GM23338 (cell line): ENCODE data around the gene PABPC1L. TPM values are rescaled to one million over a fixed set of nuclear protein-coding genes. Genes with fewer than 3 reads are reported as not detected.

Experiments used
- ATAC-seq: fragments of 200-7000 bp; cut with Tn5 transposase; 3 replicates; pipeline ENCODE4 v1.9.1; 2020
- DNase-seq: peaks from one replicate; pipeline ENCODE4 v3.0.0-alpha.2; 2015; ENCODE audit warnings: low spot score
- H2AFZ ChIP-seq: fragments of 200-600 bp; sonication (generic); 2 replicates; pipeline ENCODE4 v1.8.0; 2016; ENCODE audit warnings: antibody characterized with exemption, mild to moderate bottlenecking, moderate library complexity
- H3F3A ChIP-seq: fragments of 200-600 bp; sonication (generic); replicated peaks from 2 replicates; pipeline ENCODE4 v1.8.0; 2017; ENCODE audit warnings: antibody characterized with exemption, mixed run types, low read depth
- H3K27ac ChIP-seq: fragments of 200-600 bp; sonication (generic); 2 replicates; pipeline ENCODE4 v1.6.1; 2016; ENCODE audit warnings: low read depth
- H3K27me3 ChIP-seq: fragments of 200-600 bp; sonication (generic); 2 replicates; pipeline ENCODE4 v1.8.0; 2016; ENCODE audit warnings: mild to moderate bottlenecking, mixed run types, moderate library complexity; ENCODE audit not compliant: insufficient read depth
- H3K36me3 ChIP-seq: fragments of 200-600 bp; sonication (generic); 2 replicates; pipeline ENCODE4 v1.8.0; 2016; ENCODE audit warnings: mild to moderate bottlenecking; ENCODE audit not compliant: insufficient read depth
- H3K4me1 ChIP-seq: fragments of 200-600 bp; sonication (generic); 2 replicates; pipeline ENCODE4 v1.8.0; 2016; ENCODE audit warnings: mild to moderate bottlenecking, moderate library complexity; ENCODE audit not compliant: insufficient read depth
- H3K4me2 ChIP-seq: fragments of 200-600 bp; sonication (generic); 2 replicates; pipeline ENCODE4 v1.7.1; 2017; ENCODE audit warnings: mixed run types
- H3K4me3 ChIP-seq: fragments of 200-600 bp; sonication (generic); 2 replicates; pipeline ENCODE4 v1.6.1; 2016; ENCODE audit warnings: mixed run types
- H3K79me2 ChIP-seq: fragments of 200-600 bp; sonication (generic); replicated peaks from 2 replicates; pipeline ENCODE4 v1.8.0; 2017; ENCODE audit warnings: mild to moderate bottlenecking; ENCODE audit not compliant: insufficient read depth
- H3K9me2 ChIP-seq: fragments of 200-600 bp; sonication (generic); 2 replicates; pipeline ENCODE4 v1.8.0; 2017; ENCODE audit not compliant: insufficient read depth
- H4K20me1 ChIP-seq: fragments of 200-600 bp; sonication (generic); replicated peaks from 2 replicates; pipeline ENCODE4 v1.8.0; 2017; ENCODE audit warnings: mild to moderate bottlenecking; ENCODE audit not compliant: insufficient read depth
- H3K27ac Mint-ChIP-seq: 2 replicates; pipeline ENCODE4 v1.8.0; 2020; ENCODE audit warnings: inconsistent platforms, mild to moderate bottlenecking, moderate library complexity, mixed read lengths
- H3K27me3 Mint-ChIP-seq: 3 replicates; pipeline ENCODE4 v1.8.0; 2022; ENCODE audit warnings: low read depth, mild to moderate bottlenecking, moderate library complexity, mixed read lengths, inconsistent platforms; ENCODE audit not compliant: insufficient read depth, poor library complexity
- H3K36me3 Mint-ChIP-seq: 3 replicates; pipeline ENCODE4 v1.8.0; 2021; ENCODE audit warnings: low read depth, mild to moderate bottlenecking, inconsistent platforms, moderate library complexity, mixed read lengths
- H3K4me1 Mint-ChIP-seq: 3 replicates; pipeline ENCODE4 v1.8.0; 2020; ENCODE audit warnings: mild to moderate bottlenecking, inconsistent platforms, mixed read lengths
- H3K4me3 Mint-ChIP-seq: 3 replicates; pipeline ENCODE4 v1.8.0; 2021; ENCODE audit warnings: moderate library complexity, mild to moderate bottlenecking, inconsistent platforms, mixed read lengths
- H3K9me3 Mint-ChIP-seq: 3 replicates; pipeline ENCODE4 v1.8.0; 2020; ENCODE audit warnings: moderate library complexity, mild to moderate bottlenecking, inconsistent platforms, mixed read lengths
- CTCF ChIP-seq, 2 experiments: fragments of 200-600 bp in 1 of 2; sonication (generic) in 1 of 2; conservative IDR thresholded peaks; 2 replicates each; pipeline versions ENCODE4 v1.5.1 to v1.6.1; 2016 to 2017; ENCODE audit warnings: antibody characterized with exemption in 2 of 2, low read depth in 2 of 2, mild to moderate bottlenecking in 2 of 2, moderate library complexity in 1 of 2
- EZH2 ChIP-seq: fragments of 200-600 bp; sonication (generic); IDR thresholded peaks from one replicate; pipeline ENCODE4 v1.8.0; 2017; ENCODE audit warnings: antibody characterized with exemption, mild to moderate bottlenecking, low read depth; ENCODE audit not compliant: unreplicated experiment
- JUNB ChIP-seq: IDR thresholded peaks from one replicate; pipeline ENCODE4 v1.6.1; 2016; ENCODE audit warnings: antibody characterized with exemption; ENCODE audit not compliant: unreplicated experiment
- NANOG ChIP-seq: IDR thresholded peaks from 2 replicates; pipeline ENCODE4 v1.6.1; 2016; ENCODE audit warnings: antibody characterized with exemption, borderline replicate concordance
- POLR2AphosphoS5 ChIP-seq: IDR thresholded peaks from 2 replicates; pipeline ENCODE4 v1.6.1; 2016; ENCODE audit warnings: antibody characterized with exemption, low read depth
- REST ChIP-seq: IDR thresholded peaks from one replicate; pipeline ENCODE4 v1.6.1; 2018; ENCODE audit warnings: antibody characterized with exemption; ENCODE audit not compliant: unreplicated experiment
- STAT1 ChIP-seq: IDR thresholded peaks from one replicate; pipeline ENCODE4 v1.6.1; 2016; ENCODE audit warnings: antibody characterized with exemption; ENCODE audit not compliant: unreplicated experiment
- ZNF114 ChIP-seq: fragments of 250-450 bp; sonication (Bioruptor Pico); IDR thresholded peaks from 2 replicates; pipeline ENCODE4 v1.5.0; 2020; ENCODE audit warnings: mild to moderate bottlenecking, moderate library complexity
- ZNF462 ChIP-seq: fragments of 250-450 bp; sonication (Bioruptor Pico); IDR thresholded peaks from 2 replicates; pipeline ENCODE4 v1.5.0; 2020; ENCODE audit warnings: mild to moderate bottlenecking, moderate library complexity
- polyA plus RNA-seq: library from polyadenylated mRNA; unstranded; fragments of >200 nt; fragmentation: Nextera tagmentation; extraction: Ambion mirVana; gene quantifications from 2 replicates; pipeline ENCODE4 v1.2.1, GENCODE V29; 2016
- total RNA-seq: library from RNA; depleted of rRNA; stranded (reverse); fragments of >200 nt; shearing (Covaris generic); gene quantifications from 2 replicates; pipeline ENCODE4 v1.2.3, GENCODE V29; 2014

PABPC1L gene
- total and polyA plus RNA-seq, 2 experiments from 2014 or later, result 44.4 to 49.1 TPM

- no peak for TF ChIP-seq ZNF462 (CRISPR knock-in tag)
- no peak for TF ChIP-seq REST
- no peak for TF ChIP-seq POLR2AphosphoS5
- TF ChIP-seq STAT1, result no peak
- no peak for TF ChIP-seq JUNB
Observed at GRCh38 chr20:44916586-44916985, 6.7 kb downstream of the PABPC1L start (continued).

- Histone ChIP-seq H3K27me3 (no peaks in the 10 kb centered on the region), H3K4me2 (no peak overlapping the region), H4K20me1 (peaks cover 19% of the 10 kb centered on the region; the same call in 1 of the 2 replicates), H3K4me1 (no peaks in the 10 kb centered on the region), H3K27ac (no peak overlapping the region), H3K4me3 (no peak overlapping the region), H2AFZ (no peak overlapping the region), H3K79me2 (no peaks in the 10 kb centered on the region; the same call in 1 of the 2 replicates), H3K36me3 (peaks cover 33% of the 10 kb centered on the region), H3K9me2 (no peaks in the 10 kb centered on the region), H3F3A (no peaks in the 10 kb centered on the region)
- DNase-seq (no peak), ATAC-seq (no peak)
- no peaks in the 10 kb centered on the region; the same call in 1 of the 3 replicates for H3K4me1 Mint-ChIP-seq
- no peak overlapping the region for H3K27ac Mint-ChIP-seq
- H3K4me3 Mint-ChIP-seq, result no peak overlapping the region
- H3K27me3 Mint-ChIP-seq, result no peaks in the 10 kb centered on the region
- no peaks in the 10 kb centered on the region; the same call in 2 of the 3 replicates for H3K9me3 Mint-ChIP-seq
- peaks cover 67% of the 10 kb centered on the region for H3K36me3 Mint-ChIP-seq
- TF ChIP-seq NANOG, result no peak
- TF ChIP-seq EZH2, result no peak
- no peak for TF ChIP-seq REST
- no peak for TF ChIP-seq JUNB
- no peak for TF ChIP-seq CTCF (conservative IDR thresholded peaks at IDR 0.05; ENCODE audit: low read depth in 2 of 2)
- TF ChIP-seq POLR2AphosphoS5, result no peak
- TF ChIP-seq ZNF114, result no peak
Observed at GRCh38 chr20:44917399-44917798, 7.5 kb downstream of the PABPC1L start.
